GM18873 (cell line): ENCODE data around the gene STRBP.
"Not testable (repeated sequence)": the region's sequence is repeated elsewhere in the genome, so short reads cannot be mapped to it uniquely, and the experiment has no call there.

Experiments
- ATAC-seq: cut with Tn5 transposase; IDR thresholded peaks from one replicate; pipeline ENCODE4 v1.9.1; 2021; ENCODE audit warnings: mild to moderate bottlenecking, moderate library complexity, moderate number of reproducible peaks; ENCODE audit not compliant: unreplicated experiment, low FRiP score

STRBP gene

GRCh38 chr9:123283455-123283854, 15.1 kb upstream of the STRBP start:
- ATAC-seq, result no peak

DNA sequence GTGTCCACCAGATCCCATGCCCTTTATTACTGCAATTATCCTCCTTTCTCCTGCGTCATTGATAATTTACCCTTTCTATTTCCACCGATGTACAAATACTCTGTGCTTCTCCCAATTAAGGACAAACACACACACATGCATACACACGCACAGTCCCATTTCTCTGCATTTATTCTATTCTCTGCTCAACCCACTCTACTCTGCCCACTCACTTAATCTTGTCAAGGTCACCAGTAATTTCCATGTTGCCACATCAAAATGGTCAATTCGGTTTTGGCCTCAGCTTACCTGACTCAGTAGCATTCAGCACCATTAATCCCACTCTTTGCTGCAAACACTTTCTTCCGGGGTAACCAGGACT, 14.6 kb upstream of the STRBP start:
- ATAC-seq, result no peak

DNA sequence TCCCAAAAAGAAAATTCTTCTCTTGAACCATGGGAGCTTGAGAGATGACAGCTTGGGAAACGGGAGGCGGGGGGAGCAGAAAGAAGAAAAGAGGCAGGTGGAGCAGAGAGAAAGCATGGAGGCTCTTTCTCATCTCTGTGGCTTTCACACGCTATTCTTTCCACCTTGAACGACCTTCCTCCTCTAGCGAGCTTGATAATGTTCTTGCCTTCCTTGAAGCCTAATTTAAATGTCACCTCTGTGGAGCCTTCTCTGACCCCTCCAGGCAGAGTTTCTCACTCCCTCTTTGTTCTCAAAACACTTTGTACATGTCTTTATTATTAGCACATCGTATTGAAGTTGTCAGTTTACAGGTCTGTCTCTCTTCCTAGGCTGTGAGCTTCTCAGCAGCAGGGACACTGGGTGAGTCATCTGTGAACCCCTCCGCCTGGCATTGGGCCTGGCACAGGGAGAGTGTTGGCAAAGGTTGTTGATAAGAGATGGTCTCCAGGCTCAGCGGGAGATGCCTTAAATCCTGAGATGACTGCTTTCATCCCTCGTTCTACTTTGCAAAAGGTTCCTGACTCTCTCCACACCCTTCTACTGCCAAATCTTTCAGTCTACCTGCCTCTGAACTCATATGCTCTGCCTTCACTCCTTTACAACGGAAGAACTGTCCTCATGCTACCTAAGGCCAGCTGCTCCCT, 14.1 kb upstream of the STRBP start:
- ATAC-seq, result no peak

GRCh38 chr9:123281659-123282350, 13.4 kb upstream of the STRBP start:
- ATAC-seq, result no peak

DNA sequence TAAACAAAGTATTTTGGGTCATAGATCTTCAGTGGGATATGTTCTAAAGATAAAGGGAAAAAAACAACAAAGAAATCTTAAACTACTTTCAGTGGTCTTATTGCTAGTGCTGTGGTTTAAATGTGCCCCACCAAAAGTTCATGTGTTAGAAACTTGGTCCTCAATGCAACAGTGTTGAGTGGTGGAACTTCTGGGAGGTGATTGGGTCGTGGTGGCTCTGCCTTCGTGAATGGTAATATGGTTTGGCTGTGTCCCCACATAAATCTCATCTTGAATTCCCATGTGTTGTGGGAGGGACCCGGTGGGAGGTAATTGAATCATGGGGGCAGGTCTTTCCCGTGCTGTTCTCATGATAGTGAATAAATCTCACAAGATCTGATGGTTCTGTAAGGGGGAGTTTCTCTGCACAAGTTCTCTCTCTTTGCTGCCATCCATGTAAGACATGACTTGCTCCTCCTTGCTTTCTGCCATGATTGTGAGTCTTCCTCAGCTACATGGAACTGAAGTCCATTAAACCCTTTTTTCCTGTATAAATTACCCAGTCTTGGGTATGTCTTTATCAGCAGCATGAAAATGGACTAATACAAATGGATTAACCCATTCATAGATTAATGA, 10.6 kb upstream of the STRBP start:
- not testable (repeated sequence) for ATAC-seq

- ATAC-seq, result no peak
Measured at GRCh38 chr9:123278361-123278760, 10.0 kb upstream of the STRBP start.

- ATAC-seq, result no peak
Measured at GRCh38 chr9:123276551-123276950, 8.2 kb upstream of the STRBP start.

- ATAC-seq, result not testable (repeated sequence)
Measured at GRCh38 chr9:123271133-123271532, 2.7 kb upstream of the STRBP start.

DNA sequence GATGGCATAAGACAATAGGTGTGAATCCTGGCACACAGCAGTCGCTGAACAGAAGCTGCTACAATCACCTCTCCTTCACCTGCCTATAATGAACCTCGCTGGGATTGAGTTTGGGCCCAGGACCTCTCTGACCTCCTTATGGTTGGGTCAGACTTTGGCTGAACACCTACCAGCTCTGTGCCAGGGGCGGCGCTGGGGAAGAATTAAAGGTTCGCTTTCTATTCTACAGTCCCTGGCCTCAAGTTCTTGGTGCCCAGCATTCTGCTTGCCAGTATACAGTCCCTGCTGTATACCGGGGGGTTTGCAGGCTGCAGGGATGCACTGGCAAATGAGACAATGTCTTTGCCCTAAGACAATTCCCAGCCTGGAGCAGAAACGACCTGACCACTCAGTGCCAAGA, 895 bp upstream of the STRBP start:
- ATAC-seq, result no peak

DNA sequence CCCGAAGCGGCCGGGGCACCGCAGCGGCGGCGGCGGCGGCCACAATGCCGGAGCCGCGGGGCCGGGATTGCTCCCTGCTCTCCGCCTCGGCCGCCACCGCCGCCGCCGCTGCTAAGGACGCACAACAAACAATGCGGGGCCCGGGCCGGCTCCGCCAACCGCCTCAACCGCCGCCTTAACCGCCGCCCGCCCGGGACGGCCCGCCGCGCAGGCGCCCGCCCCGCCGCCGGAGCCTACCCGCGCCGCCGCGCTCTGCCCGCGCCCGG, 254 bp downstream of the STRBP start:
- no peak for ATAC-seq

DNA sequence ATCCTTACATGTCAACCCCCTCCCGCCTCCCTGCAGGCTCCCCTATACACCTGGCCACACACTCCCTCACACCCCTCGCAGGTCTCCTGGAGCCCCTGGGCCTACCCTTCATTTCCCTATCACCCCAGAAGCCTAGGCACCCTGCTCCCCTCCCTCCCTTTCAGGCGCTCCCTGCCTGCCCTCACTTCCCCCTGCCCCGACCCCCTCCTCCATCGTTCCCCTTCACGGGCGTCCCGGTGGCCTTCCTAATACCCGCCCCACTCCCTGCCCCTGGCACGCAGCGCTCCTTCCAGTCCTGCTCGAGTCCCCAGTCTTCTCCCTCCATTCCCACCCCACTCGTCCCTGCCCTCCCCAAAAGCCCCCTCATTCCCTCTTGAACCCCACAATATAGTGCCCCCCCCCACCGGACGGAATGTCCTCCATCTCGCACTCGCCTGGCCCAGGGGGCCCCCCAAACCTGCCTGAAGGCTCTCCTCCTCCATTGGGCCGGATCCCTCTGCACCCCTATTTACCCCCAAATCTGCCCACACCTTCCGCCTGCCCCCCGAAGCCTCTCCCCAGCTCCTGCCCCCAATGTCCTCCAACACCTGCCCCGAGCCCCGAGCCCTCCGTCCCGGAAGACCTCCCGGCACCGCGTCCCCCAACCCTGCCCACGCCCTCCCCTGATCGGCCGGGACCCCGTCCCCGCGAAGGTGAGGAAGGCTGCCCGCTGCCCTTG, 746 bp downstream of the STRBP start:
- ATAC-seq, result no peak

- ATAC-seq, result no peak
Measured at GRCh38 chr9:123266655-123267399, 1.6 kb downstream of the STRBP start.

- no peak for ATAC-seq
Measured at GRCh38 chr9:123265833-123266232, 2.6 kb downstream of the STRBP start.

DNA sequence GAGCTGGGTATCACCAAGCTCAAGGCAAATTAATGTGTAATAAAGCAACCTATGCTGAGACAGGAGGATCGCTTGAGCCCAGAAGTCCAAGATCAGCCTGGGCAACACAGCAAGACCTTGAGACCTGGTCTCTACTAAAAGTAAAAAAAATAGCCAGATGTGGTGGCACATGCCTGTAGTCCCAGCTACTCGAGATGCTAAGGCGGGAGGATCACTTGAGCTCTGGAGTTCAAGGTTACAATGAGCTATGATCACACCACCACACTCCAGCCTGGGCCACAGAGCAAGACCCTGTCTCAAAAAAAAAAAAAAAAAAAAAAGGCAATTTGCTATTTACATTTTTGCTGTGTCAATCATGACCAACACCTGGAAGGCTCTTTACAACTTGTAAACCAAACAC, 5.2 kb downstream of the STRBP start:
- ATAC-seq, result no peak

- ATAC-seq, result no peak
Measured at GRCh38 chr9:123262338-123262737, 6.0 kb downstream of the STRBP start.

DNA sequence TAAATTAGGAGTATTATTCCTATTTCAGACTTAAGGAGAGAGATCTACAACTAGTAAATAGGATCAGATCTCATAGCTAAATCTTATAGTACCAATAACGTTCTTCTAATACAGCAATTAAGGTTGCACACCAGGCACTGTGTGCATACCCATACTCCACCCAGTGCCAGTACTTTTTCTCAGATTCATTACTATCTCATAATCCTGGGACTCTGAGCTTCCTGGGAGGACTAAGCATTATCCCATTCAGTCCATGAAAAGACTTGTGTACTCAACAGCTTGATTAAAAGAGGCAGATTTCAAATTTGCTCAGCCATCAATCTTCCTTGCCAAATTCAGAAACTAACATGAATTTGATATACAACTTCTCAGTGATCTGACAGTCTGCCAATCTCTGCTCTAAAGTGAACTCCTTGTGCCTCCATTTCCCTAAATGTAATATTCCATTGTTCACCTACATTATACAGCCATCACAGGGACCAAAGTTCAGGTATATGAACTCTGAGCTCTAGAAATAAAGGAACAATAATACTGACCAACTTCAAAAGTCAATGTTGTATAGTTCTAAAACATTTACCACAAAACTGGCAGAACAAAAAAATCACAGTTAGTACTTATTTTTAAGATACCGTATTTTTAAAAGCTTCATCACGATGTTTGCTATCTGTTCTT, 7.2 kb downstream of the STRBP start:
- ATAC-seq, result no peak

GRCh38 chr9:123260340-123260739, 8.0 kb downstream of the STRBP start:
- no peak for ATAC-seq

- ATAC-seq, result no peak
Measured at GRCh38 chr9:123257276-123257675, 11.1 kb downstream of the STRBP start.

GRCh38 chr9:123255718-123256117, 12.7 kb downstream of the STRBP start:
- no peak for ATAC-seq

DNA sequence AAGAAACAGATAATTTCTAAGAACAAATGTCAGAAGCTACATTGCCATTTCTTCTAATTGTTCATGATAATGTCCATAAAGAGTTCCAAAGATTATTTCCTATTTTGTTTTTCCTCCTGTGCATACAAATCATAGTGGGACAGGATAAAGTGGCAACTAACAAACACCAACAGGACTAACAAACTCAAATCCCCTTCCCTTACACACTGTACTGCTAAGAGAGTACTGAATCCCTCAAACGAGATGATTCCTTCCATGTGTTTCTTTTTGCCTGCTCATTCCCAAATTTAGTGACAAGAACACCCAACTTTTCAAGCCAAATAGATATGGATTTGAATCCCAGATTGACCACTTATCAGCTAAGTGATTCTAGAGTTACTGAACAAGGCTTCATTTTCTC, 15.2 kb downstream of the STRBP start:
- no peak for ATAC-seq
